AG09309 (cell line): Measurements from ENCODE around the gene FAM200A.

ENCODE experiments used
- DNase-seq: peaks from one replicate; pipeline ENCODE4 v3.0.0-alpha.2; 2010; ENCODE audit warnings: low read depth
- H3K4me3 ChIP-seq: 2 replicates; pipeline ENCODE4 v1.5.1; 2011; ENCODE audit warnings: mild to moderate bottlenecking, low read depth, low read length, moderate library complexity; ENCODE audit not compliant: control insufficient read depth
- TF ChIP-seq, protein P1 (sequence below): IDR thresholded peaks from 2 replicates; pipeline ENCODE4 v1.5.1; 2011; ENCODE audit warnings: mild to moderate bottlenecking, low read depth, low read length, inconsistent platforms; ENCODE audit not compliant: insufficient read depth, control insufficient read depth; ENCODE audit errors: missing control alignments

Gene FAM200A

DNA sequence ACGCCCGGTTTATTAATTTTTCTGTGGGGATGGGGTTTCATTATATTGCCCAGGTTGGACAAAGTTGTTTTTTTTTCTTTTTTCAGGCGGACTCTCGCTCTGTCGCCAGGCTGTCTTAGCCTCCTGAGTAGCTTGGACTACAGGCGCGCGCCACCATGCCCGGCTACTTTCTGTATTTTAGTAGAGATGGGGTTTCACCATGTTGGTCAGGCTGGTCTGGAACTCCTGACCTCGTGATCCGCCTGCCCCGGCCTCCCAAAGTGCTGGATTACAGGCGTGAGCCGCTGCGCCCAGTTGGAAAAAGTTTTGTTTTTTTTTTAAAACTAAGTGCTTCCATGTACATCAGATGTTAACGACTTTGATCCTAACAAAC lies 51.3 kb downstream of the FAM200A start:
- DNase-seq = no peak
- TF ChIP-seq, protein P1, sequence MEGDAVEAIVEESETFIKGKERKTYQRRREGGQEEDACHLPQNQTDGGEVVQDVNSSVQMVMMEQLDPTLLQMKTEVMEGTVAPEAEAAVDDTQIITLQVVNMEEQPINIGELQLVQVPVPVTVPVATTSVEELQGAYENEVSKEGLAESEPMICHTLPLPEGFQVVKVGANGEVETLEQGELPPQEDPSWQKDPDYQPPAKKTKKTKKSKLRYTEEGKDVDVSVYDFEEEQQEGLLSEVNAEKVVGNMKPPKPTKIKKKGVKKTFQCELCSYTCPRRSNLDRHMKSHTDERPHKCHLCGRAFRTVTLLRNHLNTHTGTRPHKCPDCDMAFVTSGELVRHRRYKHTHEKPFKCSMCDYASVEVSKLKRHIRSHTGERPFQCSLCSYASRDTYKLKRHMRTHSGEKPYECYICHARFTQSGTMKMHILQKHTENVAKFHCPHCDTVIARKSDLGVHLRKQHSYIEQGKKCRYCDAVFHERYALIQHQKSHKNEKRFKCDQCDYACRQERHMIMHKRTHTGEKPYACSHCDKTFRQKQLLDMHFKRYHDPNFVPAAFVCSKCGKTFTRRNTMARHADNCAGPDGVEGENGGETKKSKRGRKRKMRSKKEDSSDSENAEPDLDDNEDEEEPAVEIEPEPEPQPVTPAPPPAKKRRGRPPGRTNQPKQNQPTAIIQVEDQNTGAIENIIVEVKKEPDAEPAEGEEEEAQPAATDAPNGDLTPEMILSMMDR = no peak
- peak overlapping the region; percentile 70 for H3K4me3 ChIP-seq

DNA sequence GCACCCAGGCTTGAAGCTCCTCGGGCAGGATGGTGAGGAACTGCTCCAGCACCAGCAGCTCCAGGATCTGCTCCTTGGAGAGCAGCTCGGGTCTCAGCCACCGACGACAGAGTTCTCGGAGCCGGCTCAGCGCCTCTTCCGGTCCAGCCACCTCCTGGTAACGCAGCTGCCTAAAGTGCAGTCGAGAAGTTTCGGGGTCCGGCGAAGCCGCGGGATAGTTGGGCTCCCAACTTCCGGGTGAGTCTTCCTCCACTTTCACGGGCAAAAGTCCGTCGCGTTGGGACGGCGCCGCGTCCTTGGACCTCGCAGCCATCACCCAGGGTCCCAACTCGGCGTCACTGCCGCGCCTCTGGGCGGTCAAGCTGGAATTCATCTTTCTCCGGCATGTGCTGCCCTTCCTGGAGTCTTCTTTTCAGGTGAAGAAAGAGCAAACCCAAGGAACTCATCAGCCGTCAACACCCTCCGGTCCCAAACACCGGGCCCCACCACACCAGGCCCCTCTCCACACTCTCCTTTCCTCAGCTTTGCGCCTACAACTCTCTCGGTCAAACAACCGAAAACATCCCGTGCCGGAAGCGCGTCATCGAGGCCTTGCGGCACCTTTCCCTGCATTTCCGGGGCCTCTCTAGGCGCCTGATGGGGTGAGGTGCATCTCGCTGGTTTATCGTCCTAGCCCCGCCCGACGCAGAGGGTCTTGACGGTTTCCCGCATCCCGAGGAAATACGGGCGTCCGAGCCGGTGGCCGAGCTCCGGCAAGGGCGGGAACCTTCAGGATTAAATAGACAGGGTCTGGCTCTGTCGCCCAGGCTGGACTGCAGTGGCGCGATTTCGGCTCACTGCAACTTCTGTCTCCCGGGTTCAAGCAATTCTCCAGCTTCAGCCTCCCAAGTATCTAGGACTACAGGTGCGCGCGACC lies 51.9 kb downstream of the FAM200A start, which contains the start of gene ZNF394:
Gene ZNF394, minus strand, starts transcription at position 561 of the 916 bp plus-strand sequence. Its CDS starts 188 bp downstream, at position 373.
- TF ChIP-seq, protein P1 = no peak
- peak; percentile 44 for DNase-seq
- H3K4me3 ChIP-seq = peak within 1 kb of the TSS; percentile 70

DNA sequence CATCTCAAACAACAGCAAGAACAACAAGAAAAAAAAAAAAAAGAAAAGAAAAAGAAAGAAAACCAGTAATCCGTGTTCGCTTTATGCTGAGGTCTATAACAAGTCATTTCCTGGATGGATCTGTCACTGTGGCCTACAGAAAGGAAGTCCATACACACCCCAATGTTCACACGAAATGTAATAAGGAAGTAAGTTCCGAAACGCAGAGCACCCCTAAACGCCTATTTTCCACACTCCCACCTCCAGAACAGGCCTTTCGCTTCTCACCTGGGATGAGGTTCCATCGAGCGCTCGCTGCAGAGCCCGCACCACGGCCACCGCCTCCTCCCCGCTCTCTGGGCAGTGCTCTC lies 52.6 kb downstream of the FAM200A start:
- TF ChIP-seq, protein P1 = no peak
- no peak for DNase-seq
- H3K4me3 ChIP-seq = peak overlapping the region; percentile 70

DNA sequence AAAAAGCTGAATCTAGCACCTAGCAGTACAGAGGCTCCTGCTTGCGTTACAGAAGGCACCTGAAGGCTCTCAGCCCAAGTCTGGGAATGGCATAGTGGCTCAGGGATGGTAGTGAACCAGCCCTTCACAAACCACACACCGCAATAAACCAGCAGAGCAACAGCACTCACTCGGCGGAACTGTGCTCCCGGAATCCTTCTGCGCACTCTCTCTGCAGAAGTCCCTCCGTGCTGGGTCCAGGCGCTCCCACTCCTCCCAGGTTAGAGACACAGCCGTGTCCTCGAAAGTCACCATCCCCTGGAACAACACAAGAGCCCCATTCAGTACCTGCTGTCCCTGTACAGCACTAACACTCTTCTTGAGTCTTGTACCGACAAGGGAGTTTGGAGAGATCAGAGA lies 53.4 kb downstream of the FAM200A start:
- peak overlapping the region; percentile 70 for H3K4me3 ChIP-seq
- TF ChIP-seq, protein P1 = no peak
- DNase-seq = no peak

DNA sequence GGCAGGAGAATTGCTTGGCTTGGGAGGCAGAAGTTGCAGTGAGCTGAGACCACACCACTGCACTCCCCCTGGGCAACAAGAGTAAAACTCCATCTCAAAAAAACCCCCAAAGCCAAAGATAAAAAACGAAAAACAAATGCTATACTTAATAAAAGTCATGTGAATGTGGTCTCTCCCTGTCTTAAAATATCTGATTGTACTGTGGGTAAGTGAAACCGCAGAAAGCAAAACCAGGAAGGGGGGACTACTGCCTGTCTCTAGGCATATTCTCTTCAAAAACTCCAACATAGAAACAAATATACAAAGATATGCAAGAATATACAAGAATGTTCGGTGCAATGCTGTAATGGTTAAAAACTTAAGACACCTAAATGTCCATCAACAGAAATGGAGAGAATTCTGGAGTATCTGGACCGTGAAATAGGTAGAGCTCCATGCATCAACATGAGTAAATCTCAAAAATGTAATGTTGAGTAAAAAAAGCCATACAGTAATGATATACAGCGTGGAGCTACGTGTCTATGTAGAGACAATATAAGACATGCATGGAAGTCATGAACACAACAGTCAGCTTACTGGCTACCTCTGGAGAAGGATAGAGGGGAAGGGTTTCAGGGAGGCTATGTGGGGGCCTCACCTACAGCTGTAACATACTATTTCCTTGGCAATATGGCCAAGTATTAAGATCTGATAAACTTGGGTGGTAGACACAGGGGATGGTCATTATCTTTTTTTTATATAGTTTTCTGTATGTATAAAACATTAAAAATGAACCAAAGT lies 54.0 kb downstream of the FAM200A start:
- H3K4me3 ChIP-seq = peak overlapping the region; percentile 70
- DNase-seq = no peak
- TF ChIP-seq, protein P1 = no peak
